ENCODE results near the gene TAAR5.

Gene TAAR5

GRCh38 chr6:132623106-132623845 lies 33.7 kb upstream of the TAAR5 start:
- H3K4me1 ChIP-seq = no peaks in the 10 kb centered on the region
- H3K4me3 ChIP-seq = no peak overlapping the region
- no peaks in the 10 kb centered on the region for H3K9me3 ChIP-seq
- no peak for DNase-seq
- H3K27ac ChIP-seq = no peak overlapping the region
- no peaks in the 10 kb centered on the region for H3K36me3 ChIP-seq
- intact Hi-C loops (cut with DNase I; ENCODE audit: low total_unique reads) = no loop called here
- TF ChIP-seq CTCF (IDR thresholded peaks at IDR 0.05) = no peak
- H3K27me3 ChIP-seq = no peaks in the 10 kb centered on the region

GRCh38 chr6:132616677-132617076 lies 27.1 kb upstream of the TAAR5 start:
- TF ChIP-seq CTCF (IDR thresholded peaks at IDR 0.05) = no peak

GRCh38 chr6:132614554-132614953 lies 25.0 kb upstream of the TAAR5 start:
- Histone ChIP-seq H3K27ac (no peak overlapping the region), H3K4me3 (no peak overlapping the region), H3K9me3 (no peaks in the 10 kb centered on the region), H3K36me3 (no peaks in the 10 kb centered on the region), H3K4me1 (no peaks in the 10 kb centered on the region), H3K27me3 (no peaks in the 10 kb centered on the region)
- no peak for DNase-seq
- intact Hi-C loops (cut with DNase I; ENCODE audit: low total_unique reads) = no loop called here
- TF ChIP-seq CTCF (IDR thresholded peaks at IDR 0.05) = no peak

More at GRCh38 chr6:132616677-132617076, 27.1 kb upstream of the TAAR5 start:
- no peak for DNase-seq
- intact Hi-C loops (cut with DNase I; ENCODE audit: low total_unique reads) = no loop called here
- H3K27me3 ChIP-seq = no peaks in the 10 kb centered on the region
- no peaks in the 10 kb centered on the region for H3K4me1 ChIP-seq
- no peak overlapping the region for H3K27ac ChIP-seq
- H3K36me3 ChIP-seq = no peaks in the 10 kb centered on the region
- no peak overlapping the region for H3K4me3 ChIP-seq
- H3K9me3 ChIP-seq = no peaks in the 10 kb centered on the region

GRCh38 chr6:132612449-132613108 lies 23.0 kb upstream of the TAAR5 start:
- no peak for TF ChIP-seq CTCF (IDR thresholded peaks at IDR 0.05)
- Histone ChIP-seq H3K27me3 (no peaks in the 10 kb centered on the region), H3K36me3 (no peaks in the 10 kb centered on the region), H3K4me3 (no peak overlapping the region), H3K27ac (no peak overlapping the region), H3K9me3 (no peaks in the 10 kb centered on the region), H3K4me1 (no peaks in the 10 kb centered on the region)
- DNase-seq = no peak
- intact Hi-C loops (cut with DNase I; ENCODE audit: low total_unique reads) = no loop called here

GRCh38 chr6:132611616-132612015 lies 22.1 kb upstream of the TAAR5 start:
- Histone ChIP-seq H3K9me3 (no peaks in the 10 kb centered on the region), H3K4me3 (no peak overlapping the region), H3K27ac (no peak overlapping the region), H3K36me3 (no peaks in the 10 kb centered on the region), H3K27me3 (no peaks in the 10 kb centered on the region), H3K4me1 (no peaks in the 10 kb centered on the region)
- no peak for DNase-seq
- intact Hi-C loops (cut with DNase I; ENCODE audit: low total_unique reads) = no loop called here
- no peak for TF ChIP-seq CTCF (IDR thresholded peaks at IDR 0.05)
